HG03432 (cell line): ENCODE results near the gene HIVEP1.

Experiments used
- ATAC-seq: cut with Tn5 transposase; IDR thresholded peaks from one replicate; pipeline ENCODE4 v1.9.1; 2021; ENCODE audit warnings: mild to moderate bottlenecking, moderate library complexity; ENCODE audit not compliant: unreplicated experiment

HIVEP1 gene

DNA sequence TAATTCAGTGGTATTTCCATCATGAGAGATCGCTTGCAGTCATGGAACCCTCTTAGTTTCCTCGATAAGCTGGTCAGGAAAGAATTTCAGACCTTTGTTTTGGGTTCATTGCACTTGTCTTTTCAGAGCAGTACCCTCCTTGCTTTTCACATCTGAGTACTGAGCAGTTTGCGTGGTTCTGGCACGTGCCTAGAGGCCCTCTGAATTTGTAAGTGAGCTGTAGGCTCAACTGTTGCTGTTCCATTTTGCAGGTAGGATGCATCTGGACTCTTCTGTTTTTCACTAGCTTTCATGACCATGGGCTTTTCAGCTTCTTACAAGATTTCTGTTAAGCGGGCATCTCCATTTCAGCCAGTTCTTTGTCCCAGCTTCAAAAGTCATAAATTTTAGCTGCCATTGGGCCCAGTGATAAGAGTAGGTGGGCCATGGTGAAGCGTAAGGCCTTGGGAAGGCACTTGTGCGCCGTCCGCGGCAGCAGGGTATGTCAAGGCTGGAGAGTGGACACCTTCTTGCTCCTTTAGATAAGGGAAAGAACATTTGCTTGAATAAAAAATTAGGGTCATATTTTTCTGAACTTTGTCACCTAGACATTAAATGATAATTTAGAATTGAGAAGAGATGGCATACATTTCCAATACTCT is 35.8 kb downstream of the HIVEP1 start:
- no peak for ATAC-seq

DNA sequence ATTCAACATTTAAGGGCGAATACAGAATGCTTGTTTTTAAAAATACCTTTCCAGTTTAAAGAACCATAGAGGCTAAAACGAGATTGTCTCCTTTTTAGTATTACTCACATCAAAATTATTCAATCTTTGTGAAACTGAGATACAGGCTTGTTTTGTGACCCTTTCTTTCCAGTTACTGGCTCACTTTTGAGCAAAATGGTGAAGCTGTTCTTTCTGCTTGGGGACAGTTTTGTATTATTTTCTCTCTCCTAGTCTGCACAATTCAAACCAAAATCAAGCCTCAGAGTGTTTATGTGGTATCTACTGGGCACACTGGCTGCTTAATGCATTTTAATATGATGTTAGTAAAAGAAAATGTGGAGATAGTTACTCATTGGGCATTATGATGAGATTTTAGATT is 36.5 kb downstream of the HIVEP1 start:
- ATAC-seq = no peak

DNA sequence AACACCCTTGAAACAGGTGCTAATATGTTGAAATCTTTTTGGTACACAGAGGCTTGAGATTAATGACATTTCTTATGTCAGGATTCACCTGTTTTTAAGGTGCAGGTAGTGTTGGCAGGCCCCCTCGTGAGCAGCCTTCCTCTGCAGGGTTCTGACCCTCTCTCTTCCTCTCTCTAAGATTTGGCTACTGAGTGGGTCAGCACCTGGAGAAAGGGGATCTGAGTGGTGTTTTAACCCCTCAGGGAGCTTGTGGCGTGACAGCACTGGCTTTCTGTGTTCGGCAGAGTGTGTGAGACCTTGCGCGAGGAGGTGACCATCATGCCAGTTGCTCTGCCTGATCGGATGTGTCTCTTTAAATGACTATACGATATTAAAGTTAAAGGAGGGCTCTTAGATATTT is 37.1 kb downstream of the HIVEP1 start:
- peak; percentile 44 for ATAC-seq

DNA sequence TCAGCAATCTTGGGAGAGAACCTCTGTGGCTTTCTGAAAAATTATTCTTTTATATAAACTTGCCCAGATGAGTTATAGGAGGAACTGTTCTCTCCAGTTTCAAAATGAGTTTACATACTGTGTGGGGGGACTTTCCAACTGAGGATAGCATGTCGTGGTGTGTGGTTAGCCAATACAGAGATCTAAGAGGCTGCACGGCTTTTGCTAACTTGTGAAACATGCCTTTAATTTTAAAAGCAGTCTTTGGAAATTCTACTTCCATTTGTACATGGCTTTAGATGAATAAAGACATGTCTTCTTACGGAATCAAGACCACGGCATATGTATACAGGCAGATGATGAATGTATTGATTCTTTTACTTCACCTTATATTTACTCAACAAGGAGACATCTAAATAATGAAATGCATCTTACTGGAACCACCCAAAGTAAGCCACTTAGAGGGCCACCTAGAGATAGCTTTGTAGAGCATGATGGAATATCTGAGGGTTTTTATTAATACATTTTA is 39.8 kb downstream of the HIVEP1 start:
- ATAC-seq = peak; percentile 92

DNA sequence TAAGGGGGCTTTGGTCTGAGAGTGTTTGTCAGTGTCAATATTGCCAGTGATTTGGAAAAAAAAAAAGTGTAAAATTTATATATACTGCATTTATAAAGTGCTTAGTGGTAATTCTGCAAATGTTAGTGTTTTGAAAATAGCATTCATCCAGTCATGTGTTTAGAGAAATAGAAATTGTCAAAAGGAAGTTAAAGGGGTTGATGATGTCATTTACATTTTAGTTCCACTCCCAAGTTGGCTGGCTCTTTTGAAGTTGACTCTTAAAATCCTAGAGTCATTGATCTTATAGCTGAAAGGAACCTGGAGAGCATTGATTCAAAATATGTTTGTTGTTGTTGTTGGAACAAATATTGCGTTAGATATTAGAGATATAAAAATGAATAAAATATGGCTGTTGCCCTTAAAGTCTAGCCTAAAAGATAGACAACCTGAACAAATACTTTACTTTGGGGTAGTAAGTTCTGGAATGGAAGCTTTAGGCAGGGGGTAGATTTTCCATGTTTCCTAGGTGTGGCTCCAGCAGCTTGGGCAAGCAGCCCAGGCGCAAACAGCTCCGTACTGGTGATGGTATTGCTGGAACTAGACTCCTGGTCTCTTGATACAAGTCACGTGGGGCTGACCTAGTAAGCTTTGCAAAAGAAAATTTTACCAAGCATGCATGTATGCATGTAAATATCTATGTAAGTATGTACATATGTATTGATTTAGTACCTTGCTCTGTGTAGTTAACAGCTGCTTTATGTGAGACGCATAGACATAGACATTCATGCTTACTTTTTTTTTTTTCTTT is 46.3 kb downstream of the HIVEP1 start:
- ATAC-seq = no peak

DNA sequence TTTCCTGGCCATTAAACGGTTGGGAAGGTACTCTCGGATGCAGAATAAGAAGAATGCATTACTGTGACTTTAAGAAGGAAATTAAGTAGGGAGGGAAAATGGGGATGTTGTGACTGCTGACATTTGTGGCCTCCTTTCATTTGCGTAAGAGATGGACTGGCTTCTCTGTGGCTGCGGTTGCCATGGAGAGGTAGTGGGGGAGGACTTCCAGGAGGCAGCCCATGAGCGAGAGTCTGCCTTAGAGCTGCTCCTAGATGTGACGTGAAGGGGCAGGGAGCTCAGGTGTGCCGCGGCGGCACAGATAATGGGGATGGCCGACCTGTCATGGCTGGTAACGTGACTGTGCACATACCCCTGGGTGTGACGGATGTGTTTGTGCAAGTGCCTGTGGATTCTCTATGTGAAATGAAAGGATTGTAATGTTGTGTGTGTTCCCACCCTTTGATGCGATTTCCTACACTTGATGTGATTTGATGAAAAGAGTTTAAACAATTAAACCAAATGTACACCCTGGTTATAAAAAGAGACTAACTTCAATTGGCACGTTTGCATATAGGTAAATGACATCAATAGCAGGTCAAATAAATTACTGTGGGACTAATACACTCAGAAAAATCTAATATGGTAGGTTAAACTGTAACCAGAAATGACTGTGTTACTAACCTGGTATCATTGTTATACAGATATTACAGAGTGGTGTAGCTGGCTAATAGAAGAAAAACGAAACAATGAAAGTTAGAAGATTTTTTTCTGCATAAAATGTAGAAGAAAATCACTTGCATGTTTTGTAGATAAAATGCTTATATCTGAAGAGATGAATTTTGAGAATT is 48.9 kb downstream of the HIVEP1 start:
- peak; percentile 72 for ATAC-seq

DNA sequence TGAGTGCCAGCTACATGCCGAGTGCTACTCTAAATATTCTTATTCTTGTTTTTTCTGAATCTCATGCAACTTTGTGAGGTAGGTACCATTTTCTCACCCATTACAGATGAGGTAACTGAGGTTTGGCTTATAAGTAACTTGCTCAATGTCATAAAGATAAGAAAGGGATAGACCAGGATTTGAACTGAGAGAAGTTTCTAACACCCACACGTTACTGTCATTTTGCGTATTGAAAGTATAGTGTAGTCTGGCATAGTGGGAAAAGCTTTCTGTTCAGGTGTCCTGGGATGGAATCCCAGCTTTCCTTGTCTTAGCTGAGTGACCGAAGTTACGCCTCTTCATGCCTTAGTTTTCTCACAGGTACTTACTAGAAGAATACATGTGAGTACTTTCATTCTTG is 50.5 kb downstream of the HIVEP1 start:
- no peak for ATAC-seq

DNA sequence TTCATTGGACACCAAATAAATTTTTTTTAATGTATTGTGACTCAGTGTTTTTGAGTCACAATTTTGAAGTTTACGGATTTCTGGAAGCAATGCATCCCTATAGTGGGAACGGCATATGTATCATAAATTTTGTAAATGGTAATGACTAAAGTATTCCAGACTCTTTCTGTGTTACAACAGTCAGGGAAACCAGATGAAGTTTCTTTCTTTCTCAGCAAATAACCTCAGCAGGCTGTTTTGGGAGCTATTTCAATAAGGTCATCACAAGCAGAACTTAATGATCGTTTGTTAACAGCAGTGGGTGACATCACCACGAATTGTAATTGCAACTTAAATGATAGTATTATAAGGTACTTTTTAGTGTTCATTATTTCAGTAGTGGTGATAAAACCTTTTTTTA is 52.0 kb downstream of the HIVEP1 start:
- ATAC-seq = no peak

DNA sequence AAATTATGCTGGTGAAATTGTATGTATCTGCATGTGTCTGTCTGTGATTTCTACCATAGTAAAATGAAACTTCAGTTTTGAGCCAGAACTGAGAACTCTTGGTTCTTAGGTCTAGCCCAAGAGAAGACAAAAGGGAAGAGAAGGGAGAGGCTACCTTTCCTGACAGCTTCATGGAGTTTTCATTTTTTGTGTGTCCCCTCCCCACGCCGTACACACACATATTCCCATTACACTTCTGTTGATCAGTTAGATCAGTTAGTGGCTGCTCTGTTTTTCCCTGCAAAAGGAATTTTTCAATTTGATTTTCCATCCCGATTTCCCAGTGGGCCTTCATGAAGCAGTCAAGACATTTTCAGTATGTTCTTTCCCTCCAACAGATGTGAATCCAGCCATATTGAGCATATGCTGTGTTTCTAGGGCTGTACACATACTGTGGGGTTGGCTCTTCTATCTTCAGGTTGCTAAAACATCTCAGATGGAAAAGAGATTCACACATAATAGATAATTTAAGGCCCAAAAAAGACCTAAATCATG is 52.5 kb downstream of the HIVEP1 start:
- ATAC-seq = no peak

DNA sequence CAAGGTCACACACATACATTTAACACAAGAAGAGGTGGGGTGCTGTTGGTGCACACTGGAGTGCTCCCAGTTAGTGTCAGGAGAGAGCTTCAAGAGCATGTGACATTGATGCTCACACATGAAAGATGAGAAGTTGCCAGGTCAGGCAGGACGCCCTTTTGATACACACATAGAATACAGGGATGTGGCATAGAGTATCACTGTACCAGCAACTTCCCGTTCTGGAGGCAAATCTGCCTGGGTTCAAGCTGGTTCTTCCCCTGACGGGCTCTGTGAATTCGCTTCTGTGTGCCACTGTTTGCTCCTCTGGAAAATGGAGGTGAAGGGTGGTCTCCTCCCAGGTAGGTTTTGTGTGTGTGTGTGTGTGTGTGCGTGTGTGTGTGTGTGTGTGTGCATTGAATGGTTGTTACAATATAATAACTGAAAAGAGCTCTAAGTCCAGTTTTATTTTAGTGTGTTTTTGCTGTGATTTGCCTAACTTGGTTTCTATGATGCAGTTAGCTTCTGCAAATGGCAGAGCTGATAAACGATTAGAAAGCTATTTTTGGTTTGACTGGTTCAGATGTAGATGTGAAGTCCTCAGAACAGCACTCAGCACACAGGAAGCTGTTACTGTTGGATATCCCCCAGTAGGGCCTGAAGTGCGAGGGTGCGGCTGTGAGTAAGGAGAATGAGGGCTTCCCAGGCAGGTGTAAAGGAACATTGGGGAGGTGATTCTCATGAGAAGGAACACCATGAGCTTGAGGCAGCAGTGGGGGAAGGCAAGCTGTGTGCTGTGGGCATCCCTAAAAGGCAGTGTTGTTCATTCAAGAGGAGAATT is 53.4 kb downstream of the HIVEP1 start:
- peak; percentile 44 for ATAC-seq

DNA sequence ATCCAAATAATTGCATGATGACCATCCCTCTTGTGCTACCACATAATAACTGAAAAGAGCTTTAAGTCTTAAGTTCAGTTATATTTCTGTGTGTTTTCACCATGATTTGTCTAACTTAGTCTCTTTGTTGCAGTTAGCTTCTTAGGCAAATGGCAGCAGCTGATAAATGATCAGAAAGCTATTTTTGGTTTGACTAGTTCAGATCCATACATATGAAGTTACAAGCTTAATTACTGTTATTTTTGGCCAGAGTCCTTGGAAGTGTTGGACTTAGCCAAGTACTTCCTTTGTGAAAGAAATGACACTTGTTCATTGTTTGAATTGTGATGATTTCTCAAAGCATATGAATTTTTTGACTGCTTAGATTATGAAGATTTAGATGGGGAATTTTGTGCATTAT is 54.2 kb downstream of the HIVEP1 start:
- no peak for ATAC-seq

DNA sequence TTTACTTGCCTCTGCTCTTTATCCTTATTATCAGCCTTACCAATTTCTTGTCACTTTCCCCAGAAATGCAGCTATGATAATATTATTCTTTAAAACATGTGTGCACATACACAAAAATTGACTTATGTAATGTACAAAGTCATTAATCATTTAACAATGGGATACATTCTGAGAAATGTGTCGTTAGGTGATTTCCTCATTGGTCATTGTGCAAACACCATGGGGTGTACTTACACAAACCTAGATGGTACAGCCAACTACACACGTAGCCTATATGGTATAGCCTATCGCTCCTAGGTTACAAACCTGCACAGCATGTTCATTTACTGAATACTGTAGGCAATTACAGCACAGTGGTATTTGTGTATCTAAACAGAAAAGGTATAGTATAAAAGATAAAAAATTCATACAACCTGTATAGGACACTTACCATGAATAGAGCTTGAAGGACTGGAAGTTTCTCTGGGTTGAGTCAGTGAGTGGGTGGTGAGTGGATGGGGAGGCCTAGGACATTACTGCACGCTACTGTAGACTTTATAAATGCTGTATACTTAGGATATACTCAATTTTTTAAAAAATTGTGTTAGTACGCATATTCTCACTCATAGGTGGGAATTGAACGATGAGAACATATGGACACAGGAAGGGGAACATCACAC is 56.9 kb downstream of the HIVEP1 start:
- ATAC-seq = no peak

DNA sequence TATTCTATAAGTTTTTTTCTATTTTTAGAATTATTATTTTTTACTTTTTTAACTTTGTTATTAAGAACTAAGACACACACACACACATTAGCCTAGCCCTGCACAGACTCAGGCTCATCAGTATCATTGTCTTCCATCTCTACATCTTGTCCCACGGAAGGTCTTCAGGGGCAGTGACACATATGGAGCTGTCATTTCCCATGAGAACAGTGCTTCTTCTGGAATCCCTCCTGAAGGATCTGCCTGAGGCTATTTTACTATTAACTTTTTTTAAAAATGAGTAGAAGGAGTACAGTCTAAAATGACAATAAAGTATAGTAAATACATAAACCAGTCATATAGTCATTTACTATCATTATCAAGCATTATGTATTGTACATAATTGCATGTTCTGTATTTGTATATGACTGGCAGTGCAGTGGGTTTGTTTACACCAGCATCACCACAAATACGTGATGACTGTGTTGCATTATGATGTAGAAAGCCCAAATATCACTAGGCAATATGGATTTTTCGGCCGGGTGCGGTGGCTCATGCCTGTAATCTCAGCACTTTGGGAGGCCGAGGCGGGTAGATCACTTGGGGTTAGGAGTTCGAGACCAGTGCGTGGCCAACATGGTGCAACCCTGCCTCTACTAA is 57.9 kb downstream of the HIVEP1 start:
- ATAC-seq = no peak

DNA sequence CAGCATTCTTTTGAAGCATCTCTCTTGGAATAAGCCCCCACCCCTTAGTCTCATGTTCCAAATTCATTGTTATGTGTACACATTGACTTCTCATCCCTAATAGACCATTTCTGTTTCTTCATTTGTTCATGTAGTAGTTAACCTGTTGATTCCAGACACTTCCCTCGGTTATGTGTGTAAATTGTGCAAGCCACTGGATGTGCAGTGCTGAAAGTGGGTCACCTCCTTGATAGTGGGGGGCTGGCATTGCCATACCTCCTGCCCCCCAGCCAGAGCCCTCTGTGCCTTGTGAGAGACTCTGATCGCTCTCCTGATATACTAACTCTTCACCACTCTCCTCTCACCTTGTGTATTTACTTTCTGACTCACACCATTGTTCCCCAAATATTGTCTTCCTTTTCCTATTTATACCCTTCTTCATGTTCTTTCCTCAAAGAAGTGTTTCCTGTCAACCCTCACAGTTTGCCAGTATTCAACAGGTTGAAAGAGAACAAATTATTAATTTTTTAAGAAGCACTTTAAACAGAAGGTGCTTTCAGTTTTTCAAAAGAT is 59.0 kb downstream of the HIVEP1 start:
- no peak for ATAC-seq

DNA sequence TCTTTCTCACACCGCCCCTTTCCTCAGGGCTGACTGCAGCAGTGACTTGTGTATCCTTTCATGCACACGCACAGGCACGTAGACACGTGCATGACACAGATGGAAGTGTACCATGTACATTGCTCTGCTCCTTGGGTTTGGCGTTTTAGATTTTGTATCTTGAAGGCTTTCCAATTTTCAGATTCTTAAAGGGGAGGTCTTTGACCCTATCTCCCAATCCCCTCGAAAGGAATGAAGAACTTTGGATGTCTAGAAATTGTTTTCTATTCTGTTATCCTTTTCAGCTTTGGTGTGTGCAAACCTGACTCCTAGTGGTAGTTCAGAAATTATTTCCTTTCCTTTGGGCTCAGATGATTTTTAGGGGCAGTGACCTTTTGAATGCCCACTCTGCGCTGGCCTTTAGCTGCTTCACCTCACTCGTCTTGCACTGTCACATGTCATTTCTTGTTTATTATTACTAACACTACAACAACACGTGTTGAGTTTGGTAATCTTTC is 63.0 kb downstream of the HIVEP1 start:
- ATAC-seq = no peak

DNA sequence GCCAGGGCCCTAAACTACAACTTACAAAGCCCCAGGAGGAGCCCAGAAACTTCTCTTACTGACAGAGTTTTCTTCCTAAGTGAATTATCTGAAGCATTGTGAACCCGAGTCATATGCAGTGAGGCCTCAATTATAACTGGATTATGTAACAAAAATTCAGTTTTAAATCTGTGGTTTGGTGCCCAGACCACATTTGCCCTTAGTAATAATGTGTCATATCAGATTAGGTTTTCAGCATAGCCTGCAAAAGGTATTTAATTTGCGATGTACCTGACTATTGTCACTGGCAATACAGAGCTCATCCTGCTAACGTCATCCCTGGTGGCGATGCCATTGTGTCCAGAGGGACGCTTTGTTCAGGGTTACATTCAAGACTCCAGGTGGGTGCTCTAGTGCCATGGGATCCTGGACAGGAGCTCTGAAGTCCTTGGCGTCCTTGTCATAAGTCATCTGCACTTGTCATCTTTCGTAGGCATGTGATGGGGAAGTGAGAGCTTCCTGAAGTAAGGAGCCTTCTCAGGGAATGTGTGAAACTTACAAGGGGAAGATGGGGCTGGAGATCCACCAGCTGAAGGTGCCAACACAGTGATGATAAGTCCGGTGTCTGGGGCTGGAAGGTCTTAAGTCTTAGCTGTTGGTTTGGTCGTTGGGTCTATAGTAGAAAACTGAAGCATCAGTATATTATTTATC is 65.1 kb downstream of the HIVEP1 start:
- no peak for ATAC-seq

DNA sequence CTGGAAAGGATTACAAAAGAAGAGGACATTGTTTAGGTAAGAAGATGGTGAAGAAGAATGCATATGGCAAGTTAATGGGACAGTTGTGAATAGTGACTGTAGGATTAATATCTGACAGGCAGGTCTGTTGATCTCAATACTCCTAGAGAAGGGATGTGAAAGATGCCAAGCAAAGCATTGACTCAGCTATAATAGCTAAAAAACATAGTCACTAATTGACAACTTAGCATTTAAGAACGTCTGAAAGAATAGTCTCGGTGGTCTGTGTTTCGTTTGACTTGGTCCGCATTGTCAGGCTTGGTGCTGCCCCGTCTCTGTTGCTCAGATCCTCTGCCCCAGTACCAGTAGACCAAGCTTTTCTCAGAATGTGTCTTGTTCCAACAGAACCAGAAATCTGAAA is 65.9 kb downstream of the HIVEP1 start:
- ATAC-seq = no peak

DNA sequence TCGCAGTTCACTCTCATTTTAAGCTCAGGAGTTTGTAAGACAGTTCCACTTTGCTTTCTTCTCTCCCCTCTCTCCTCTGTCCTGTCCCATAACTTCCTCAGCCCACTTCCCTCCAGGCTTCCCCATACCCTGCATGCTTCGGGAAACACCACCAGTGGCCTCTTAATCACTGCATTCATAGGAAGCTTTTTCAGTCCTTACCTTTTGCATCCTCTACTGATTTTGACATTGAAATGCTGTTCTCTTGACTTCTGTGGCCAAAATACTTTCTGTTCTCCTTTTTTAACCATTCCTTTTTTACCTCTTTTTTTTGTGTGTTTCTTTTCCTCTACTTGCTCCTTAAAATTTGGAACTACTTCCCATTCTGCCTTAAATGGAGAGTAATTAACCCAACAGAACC is 69.7 kb downstream of the HIVEP1 start:
- peak; percentile 54 for ATAC-seq
